Measurements from ENCODE around the gene ARHGEF40. TPM values are rescaled to one million over a fixed set of nuclear protein-coding genes. Genes with fewer than 3 reads are reported as not detected.

The ARHGEF40 gene
- total and polyA plus RNA-seq, 7 donors, result 12.5 to 48.5 (median 17.5) TPM

DNA sequence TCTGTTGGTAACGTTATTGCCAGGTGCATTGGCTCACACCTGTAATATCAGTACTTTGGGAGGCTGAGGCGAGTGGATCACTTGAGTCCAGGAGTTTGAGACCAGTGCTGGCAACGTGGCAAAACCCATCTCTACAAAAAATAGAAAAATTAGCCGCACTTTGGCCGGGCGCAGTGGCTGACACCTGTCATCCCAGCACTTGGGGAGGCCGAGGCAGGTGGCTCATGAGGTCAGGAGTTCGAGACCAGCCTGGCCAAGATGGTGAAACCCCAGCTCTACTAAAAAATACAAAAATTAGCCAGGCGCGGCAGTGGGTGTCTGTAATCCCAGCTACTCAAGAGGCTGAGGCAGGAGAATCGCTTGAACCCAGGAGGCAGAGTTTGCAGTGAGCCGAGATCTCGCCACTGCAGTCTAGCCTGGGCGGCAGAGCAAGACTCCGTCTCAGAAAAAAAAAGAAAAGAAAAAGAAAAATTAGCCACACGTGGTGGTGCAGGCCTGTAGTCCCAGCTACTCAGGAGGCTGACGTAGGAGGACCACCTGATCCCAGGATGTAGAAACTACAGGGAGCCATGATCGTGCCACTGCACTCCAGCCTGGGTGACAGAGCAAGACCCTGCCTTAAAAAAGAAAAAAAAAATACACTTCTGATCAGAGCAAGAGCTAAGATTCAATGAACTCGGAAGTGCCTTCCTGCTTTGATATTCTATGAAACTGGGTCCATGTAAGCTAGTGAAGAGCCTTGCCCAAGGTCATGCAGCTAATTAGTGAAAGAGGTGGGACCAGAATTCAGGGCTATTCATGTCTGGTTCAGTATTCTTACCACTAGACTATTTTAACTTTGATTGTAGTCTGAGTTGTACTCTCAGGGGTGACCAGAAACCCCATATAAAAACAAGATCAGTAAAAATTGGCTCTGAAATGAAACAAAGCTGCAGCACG, 16.7 kb upstream of the ARHGEF40 start:
- no peak for DNase-seq
- H3K27me3 ChIP-seq, result no peaks in the 10 kb centered on the region
- intact Hi-C loops (cut with DNase I), result loop anchor here (10.0 kb wide), 1 partner anchor 61 kb away; no protein-coding TSS in a partner anchor
- no peaks in the 10 kb centered on the region for H3K36me3 ChIP-seq
- no peak overlapping the region for H3K4me3 ChIP-seq
- WGBS, 2 donors, result 81 to 91% methylated on average over 20 of the region's 20 CpGs
- H3K4me1 ChIP-seq, result no peaks in the 10 kb centered on the region
- no peak for TF ChIP-seq EP300 (IDR thresholded peaks at IDR 0.05)
- TF ChIP-seq POLR2AphosphoS5 (IDR thresholded peaks at IDR 0.05), result no peak
- TF ChIP-seq, protein P1, sequence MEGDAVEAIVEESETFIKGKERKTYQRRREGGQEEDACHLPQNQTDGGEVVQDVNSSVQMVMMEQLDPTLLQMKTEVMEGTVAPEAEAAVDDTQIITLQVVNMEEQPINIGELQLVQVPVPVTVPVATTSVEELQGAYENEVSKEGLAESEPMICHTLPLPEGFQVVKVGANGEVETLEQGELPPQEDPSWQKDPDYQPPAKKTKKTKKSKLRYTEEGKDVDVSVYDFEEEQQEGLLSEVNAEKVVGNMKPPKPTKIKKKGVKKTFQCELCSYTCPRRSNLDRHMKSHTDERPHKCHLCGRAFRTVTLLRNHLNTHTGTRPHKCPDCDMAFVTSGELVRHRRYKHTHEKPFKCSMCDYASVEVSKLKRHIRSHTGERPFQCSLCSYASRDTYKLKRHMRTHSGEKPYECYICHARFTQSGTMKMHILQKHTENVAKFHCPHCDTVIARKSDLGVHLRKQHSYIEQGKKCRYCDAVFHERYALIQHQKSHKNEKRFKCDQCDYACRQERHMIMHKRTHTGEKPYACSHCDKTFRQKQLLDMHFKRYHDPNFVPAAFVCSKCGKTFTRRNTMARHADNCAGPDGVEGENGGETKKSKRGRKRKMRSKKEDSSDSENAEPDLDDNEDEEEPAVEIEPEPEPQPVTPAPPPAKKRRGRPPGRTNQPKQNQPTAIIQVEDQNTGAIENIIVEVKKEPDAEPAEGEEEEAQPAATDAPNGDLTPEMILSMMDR (IDR thresholded peaks at IDR 0.05), result no peak
- no peak for TF ChIP-seq POLR2A (IDR thresholded peaks at IDR 0.05)
- H3K27ac ChIP-seq, result no peak overlapping the region
- H3K9me3 ChIP-seq, result no peaks in the 10 kb centered on the region

DNA sequence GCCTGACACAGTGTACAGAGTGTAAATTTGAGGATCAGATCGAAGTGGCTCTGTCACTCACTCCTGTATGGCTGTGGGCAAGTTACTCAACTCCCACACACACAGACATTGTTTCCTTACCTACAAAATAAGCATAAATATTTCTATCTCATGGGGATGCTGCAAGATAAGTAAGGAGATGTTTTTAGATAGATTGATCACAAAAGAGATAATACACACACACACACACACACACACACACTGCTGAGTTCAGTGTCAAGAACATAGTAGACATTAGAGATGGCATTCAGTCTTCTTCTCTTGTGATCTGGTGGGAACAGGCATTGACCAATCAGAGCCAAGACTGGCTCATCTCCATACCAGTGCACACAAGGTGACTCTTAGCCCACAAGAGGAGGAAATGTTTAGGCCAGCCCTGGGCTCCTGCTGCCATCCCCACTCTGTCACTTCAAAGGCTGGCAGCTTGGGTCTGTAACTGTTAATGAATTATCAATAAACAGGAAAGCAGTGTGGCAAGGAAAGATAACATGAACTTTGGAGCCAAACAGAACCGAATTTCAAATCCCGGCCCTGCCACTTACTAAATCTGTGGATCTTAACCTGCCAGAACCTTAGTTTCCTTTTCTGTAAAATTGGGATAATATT, 15.9 kb upstream of the ARHGEF40 start:
- 17 to 56% methylated on average over 3 of the region's 3 CpGs for whole genome bisulfite sequencing, 2 donors
- intact Hi-C loops (cut with DNase I), result loop anchor here (10.0 kb wide), 1 partner anchor 61 kb away; no protein-coding TSS in a partner anchor
- H3K9me3 ChIP-seq, result no peaks in the 10 kb centered on the region
- H3K4me1 ChIP-seq, result no peaks in the 10 kb centered on the region
- H3K4me3 ChIP-seq, result no peak overlapping the region
- no peaks in the 10 kb centered on the region for H3K27me3 ChIP-seq
- TF ChIP-seq POLR2A (IDR thresholded peaks at IDR 0.05), result no peak
- no peak overlapping the region for H3K27ac ChIP-seq
- no peaks in the 10 kb centered on the region for H3K36me3 ChIP-seq
- no peak for DNase-seq

DNA sequence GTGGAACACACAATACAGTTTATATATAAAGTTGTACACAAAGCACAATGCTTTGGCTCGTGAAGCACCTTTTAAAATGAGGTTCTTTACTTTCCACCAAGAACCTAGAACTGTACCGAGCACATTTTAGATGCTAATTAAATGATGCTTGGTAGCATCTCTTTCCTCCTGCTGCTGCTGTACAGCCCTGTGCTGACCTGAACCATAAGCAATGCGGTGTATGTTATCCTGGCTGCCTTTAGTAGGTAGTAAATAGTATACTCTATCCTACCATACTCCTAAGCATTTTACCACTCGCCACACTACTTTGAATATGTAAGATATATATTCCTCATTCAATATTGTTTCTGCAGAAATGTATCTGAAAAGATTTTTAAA, 15.3 kb upstream of the ARHGEF40 start:
- H3K4me3 ChIP-seq, result no peak overlapping the region
- no peak overlapping the region for H3K27ac ChIP-seq
- no peak for DNase-seq
- no peaks in the 10 kb centered on the region for H3K36me3 ChIP-seq
- H3K9me3 ChIP-seq, result no peaks in the 10 kb centered on the region
- intact Hi-C loops (cut with DNase I), result loop anchor here (10.0 kb wide), 1 partner anchor 60 kb away; no protein-coding TSS in a partner anchor
- H3K4me1 ChIP-seq, result no peaks in the 10 kb centered on the region
- no peaks in the 10 kb centered on the region for H3K27me3 ChIP-seq
- 22 to 58% methylated on average over 4 of the region's 4 CpGs for WGBS, 2 donors
- TF ChIP-seq, protein P1 (IDR thresholded peaks at IDR 0.05), result no peak
- no peak for TF ChIP-seq POLR2AphosphoS5 (IDR thresholded peaks at IDR 0.05)
- no peak for TF ChIP-seq POLR2A (IDR thresholded peaks at IDR 0.05)
- TF ChIP-seq EP300 (IDR thresholded peaks at IDR 0.05), result no peak

DNA sequence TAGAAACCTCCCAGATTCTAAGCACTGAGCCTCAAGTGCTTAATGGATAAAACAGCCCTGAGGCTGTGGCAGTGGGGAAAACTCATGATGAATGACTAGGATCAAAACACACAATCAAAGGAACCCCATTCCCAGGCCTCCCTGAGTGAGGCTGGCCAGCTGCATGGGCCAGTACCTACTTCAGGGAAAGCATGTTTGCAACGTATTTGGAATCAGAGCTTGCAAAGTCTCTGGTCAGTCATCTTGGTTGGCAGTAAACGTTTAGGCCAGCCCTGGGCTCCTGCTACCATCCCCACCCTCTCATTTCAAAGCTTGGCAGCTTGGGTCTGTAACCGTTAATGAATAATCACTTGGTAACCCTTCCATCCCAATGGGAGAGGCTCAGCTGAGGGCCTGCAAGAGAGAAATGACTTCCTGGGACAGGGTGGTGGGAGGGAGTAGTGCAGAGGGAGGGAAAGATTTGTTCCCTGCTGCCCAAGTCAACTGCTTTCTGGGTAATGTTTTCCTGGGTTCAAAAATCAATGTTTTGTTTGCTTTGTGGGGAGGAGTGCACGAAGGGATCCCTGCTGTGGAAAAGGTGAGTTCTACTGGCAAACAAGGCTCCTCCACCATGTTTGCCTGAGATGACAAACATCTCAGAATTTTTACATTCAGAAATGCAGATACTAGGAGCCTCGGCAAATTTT, 14.5 kb upstream of the ARHGEF40 start:
- no peaks in the 10 kb centered on the region for H3K4me1 ChIP-seq
- H3K36me3 ChIP-seq, result no peaks in the 10 kb centered on the region
- H3K4me3 ChIP-seq, result no peak overlapping the region
- no peaks in the 10 kb centered on the region for H3K27me3 ChIP-seq
- DNase-seq, result no peak
- TF ChIP-seq EP300 (IDR thresholded peaks at IDR 0.05) (no peak), POLR2AphosphoS5 (IDR thresholded peaks at IDR 0.05) (no peak), POLR2A (IDR thresholded peaks at IDR 0.05) (no peak)
- TF ChIP-seq, protein P1 (IDR thresholded peaks at IDR 0.05), result no peak
- H3K27ac ChIP-seq, result no peak overlapping the region
- intact Hi-C loops (cut with DNase I), result loop anchor here (10.0 kb wide), 1 partner anchor 59 kb away; no protein-coding TSS in a partner anchor
- 14 to 58% methylated on average over 5 of the region's 5 CpGs for WGBS, 2 donors
- H3K9me3 ChIP-seq, result no peaks in the 10 kb centered on the region
